Keratinocyte (primary cell): Measurements from ENCODE around the gene MAL. TPM values are rescaled to one million over a fixed set of nuclear protein-coding genes. Genes with fewer than 3 reads are reported as not detected.

Experiments used
- DNase-seq: peaks from one replicate; pipeline ENCODE4 v3.0.0-alpha.2; 2011; ENCODE audit warnings: low read depth, missing footprints, low spot score
- FAIRE-seq: peaks from 2 replicates; lab custom pipeline; 2011; peaks lifted over from hg19 to GRCh38; lab: Jason Lieb, UNC
- H2AFZ ChIP-seq: 2 replicates; pipeline ENCODE4 v1.6.0; 2012; ENCODE audit warnings: low read length, control low read depth, inconsistent platforms; ENCODE audit not compliant: control insufficient read depth
- H3K27ac ChIP-seq: 2 replicates; pipeline ENCODE4 v1.5.1; 2011; ENCODE audit warnings: low read length; ENCODE audit not compliant: control insufficient read depth, insufficient read depth
- H3K27me3 ChIP-seq: 3 replicates; pipeline ENCODE4 v1.6.0; 2011; ENCODE audit warnings: low read length; ENCODE audit not compliant: control insufficient read depth, insufficient read depth; ENCODE audit errors: extremely low read depth
- H3K36me3 ChIP-seq, 2 experiments: 2 replicates in 1 of 2; 3 replicates in 1 of 2; pipeline ENCODE4 v1.5.1; 2011; ENCODE audit warnings: low read length in 2 of 2, mild to moderate bottlenecking in 1 of 2; ENCODE audit not compliant: control insufficient read depth in 2 of 2, insufficient read depth in 2 of 2; ENCODE audit errors: extremely low read depth in 1 of 2
- H3K4me1 ChIP-seq: 3 replicates; pipeline ENCODE4 v1.5.1; 2011; ENCODE audit warnings: low read length; ENCODE audit not compliant: control insufficient read depth, insufficient read depth; ENCODE audit errors: extremely low read depth
- H3K4me2 ChIP-seq: 3 replicates; pipeline ENCODE4 v1.6.0; 2011; ENCODE audit warnings: low read depth, low read length; ENCODE audit not compliant: control insufficient read depth, insufficient read depth; ENCODE audit errors: extremely low read depth
- H3K4me3 ChIP-seq, 3 experiments: fragments of 200-600 bp in 1 of 3; sonication (generic) in 1 of 3; 2 replicates in 2 of 3; 3 replicates in 1 of 3; pipeline ENCODE4 v1.5.1; 2011 to 2016; ENCODE audit warnings: low read length in 3 of 3, mild to moderate bottlenecking in 3 of 3, control low read depth in 2 of 3, inconsistent platforms in 1 of 3, low read depth in 1 of 3, mixed read lengths in 1 of 3, mixed run types in 1 of 3, moderate library complexity in 1 of 3; ENCODE audit not compliant: control insufficient read depth in 2 of 3, insufficient read depth in 2 of 3; ENCODE audit errors: extremely low read depth in 1 of 3
- H3K79me2 ChIP-seq: 2 replicates; pipeline ENCODE4 v1.6.0; 2012; ENCODE audit warnings: low read length; ENCODE audit not compliant: control insufficient read depth, insufficient read depth
- H3K9ac ChIP-seq: 3 replicates; pipeline ENCODE4 v1.6.0; 2011; ENCODE audit warnings: low read length; ENCODE audit not compliant: control insufficient read depth, insufficient read depth; ENCODE audit errors: extremely low read depth
- H3K9me1 ChIP-seq: 3 replicates; pipeline ENCODE4 v1.6.0; 2011; ENCODE audit warnings: low read length; ENCODE audit not compliant: control insufficient read depth, insufficient read depth; ENCODE audit errors: extremely low read depth
- H3K9me3 ChIP-seq: 2 replicates; pipeline ENCODE4 v1.5.1; 2012; ENCODE audit warnings: low read depth, low read length; ENCODE audit not compliant: control insufficient read depth
- H4K20me1 ChIP-seq: 3 replicates; pipeline ENCODE4 v1.6.0; 2011; ENCODE audit warnings: low read length; ENCODE audit not compliant: control insufficient read depth, insufficient read depth; ENCODE audit errors: extremely low read depth
- CTCF ChIP-seq, 3 experiments: IDR thresholded peaks in 1 of 3; conservative IDR thresholded peaks in 1 of 3; optimal IDR thresholded peaks in 1 of 3; 2 replicates in 2 of 3; 3 replicates in 1 of 3; pipeline versions ENCODE3 to v1.5.1; 2011; ENCODE audit warnings: low read length in 3 of 3, mild to moderate bottlenecking in 3 of 3, moderate library complexity in 2 of 3, control low read depth in 1 of 3, inconsistent platforms in 1 of 3; ENCODE audit not compliant: insufficient read depth in 2 of 3; ENCODE audit errors: extremely low read depth in 1 of 3
- EZH2 ChIP-seq: IDR thresholded peaks from one replicate; pipeline ENCODE4 v1.6.1; 2012; ENCODE audit warnings: inconsistent platforms, mild to moderate bottlenecking, low read length, moderate library complexity
- dilution Hi-C: fragments of 300-500 bp; cut with MboI; formaldehyde crosslinking; loops from one replicate; pipeline ENCODE4 v1.7.0; 2020; ENCODE audit warnings: low sequenced_read_pairs; ENCODE audit not compliant: extremely low pct_ligation_motif_present
- polyA plus RNA-seq, 5 experiments: library from polyadenylated mRNA; depleted of rRNA in 3 of 5; stranded (reverse) in 3 of 5; stranded (forward) in 1 of 5; unstranded in 1 of 5; fragments of >200 nt; gene quantifications; 1 replicate in 1 of 5; 2 replicates in 3 of 5; 3 replicates in 1 of 5; pipeline versions ENCODE4 v1.2.1 to v1.2.3, GENCODE V29; 2011 to 2012; ENCODE audit warnings: missing spikeins in 2 of 5, low read depth in 1 of 5, low replicate concordance in 1 of 5

Gene MAL
- polyA plus RNA-seq, 1 donor (not counting 4 experiments of a cell fraction or from before 2014, with no cell fraction given): not detected

GRCh38 chr2:95015261-95015912, 10.1 kb upstream of the MAL start:
- H3K4me2 ChIP-seq: no peak overlapping the region
- FAIRE-seq (no peak), DNase-seq (no peak)
- TF ChIP-seq EZH2 (no peak), CTCF (optimal IDR thresholded peaks at IDR 0.05 in 1 of 3, IDR thresholded peaks at IDR 0.05 in 1 of 3, conservative IDR thresholded peaks at IDR 0.05 in 1 of 3; ENCODE audit: extremely low read depth in 1 of 3, insufficient read depth in 2 of 3, low read length in 3 of 3) (no peak)
- H4K20me1 ChIP-seq: no peaks in the 10 kb centered on the region
- H3K9me1 ChIP-seq: no peaks in the 10 kb centered on the region
- no peak overlapping the region for H2AFZ ChIP-seq
- no peaks in the 10 kb centered on the region for H3K36me3 ChIP-seq
- no peaks in the 10 kb centered on the region for H3K79me2 ChIP-seq
- peaks cover 10% of the 10 kb centered on the region for H3K27me3 ChIP-seq
- H3K4me1 ChIP-seq: no peaks in the 10 kb centered on the region
- H3K9ac ChIP-seq: no peak overlapping the region
- dilution Hi-C loops: no loop called here
- no peaks in the 10 kb centered on the region for H3K9me3 ChIP-seq
- H3K4me3 ChIP-seq: no peak overlapping the region
- H3K27ac ChIP-seq: no peak overlapping the region

GRCh38 chr2:95016616-95017015, 8.9 kb upstream of the MAL start:
- Histone ChIP-seq H3K9me1 (no peaks in the 10 kb centered on the region), H3K27ac (no peak overlapping the region), H3K9me3 (no peaks in the 10 kb centered on the region), H3K4me1 (no peaks in the 10 kb centered on the region), H3K79me2 (no peaks in the 10 kb centered on the region), H2AFZ (no peak overlapping the region), H4K20me1 (no peaks in the 10 kb centered on the region), H3K4me3 (no peak overlapping the region), H3K36me3 (no peaks in the 10 kb centered on the region), H3K9ac (no peak overlapping the region), H3K27me3 (peaks cover 10% of the 10 kb centered on the region), H3K4me2 (no peak overlapping the region)
- dilution Hi-C loops: no loop called here
- DNase-seq (no peak), FAIRE-seq (no peak)
- no peak for TF ChIP-seq EZH2
- TF ChIP-seq CTCF (optimal IDR thresholded peaks at IDR 0.05 in 1 of 3, IDR thresholded peaks at IDR 0.05 in 1 of 3, conservative IDR thresholded peaks at IDR 0.05 in 1 of 3; ENCODE audit: extremely low read depth in 1 of 3, insufficient read depth in 2 of 3, low read length in 3 of 3): no peak
